HepG2 (cell line): Measurements from ENCODE around the gene SNRNP27. TPM values are rescaled to one million over a fixed set of nuclear protein-coding genes. Genes with fewer than 3 reads are reported as not detected.

ENCODE experiments used
- polyA plus RNA-seq, 8 experiments: library from polyadenylated mRNA; depleted of rRNA in 3 of 8; stranded (reverse) in 7 of 8; unstranded in 1 of 8; fragments of >200 nt; fragmentation: Illumina TruSeq in 4 of 8; extraction: Trizol in 4 of 8; gene quantifications; 2 replicates each; pipeline versions ENCODE4 v1.2.1 to v1.2.3, GENCODE V29; 2011 to 2016; ENCODE audit warnings: low read depth in 4 of 8, missing spikeins in 1 of 8, mixed read lengths in 1 of 8; ENCODE audit not compliant: insufficient read depth in 1 of 8
- small RNA-seq, 3 experiments: library from RNA; depleted of rRNA; stranded (forward); fragments of <200 nt; gene quantifications; one replicate each; pipeline ENCODE3, GENCODE V24; 2012; ENCODE audit warnings: low read depth in 2 of 3, low replicate concordance in 1 of 3; ENCODE audit not compliant: insufficient read length in 3 of 3, insufficient read depth in 2 of 3
- total RNA-seq, 5 experiments: library from RNA; depleted of rRNA; stranded (reverse); fragments of >200 nt; fragmentation: Illumina TruSeq; extraction: Trizol; gene quantifications; 2 replicates each; pipeline ENCODE4 v1.2.3, GENCODE V29; 2016; ENCODE audit warnings: low read depth in 1 of 5

Gene SNRNP27
- total and polyA plus RNA-seq, 2 of the 13 experiments (the other 11 are each of a cell fraction or from before 2014, with no cell fraction given) = 49.8 to 54.6 TPM

Small RNAs within 50 kb of the gene (small RNA-seq; reads per million reads assigned to genes)
- 0 reads per million in 3 experiments for gene RPL23AP92

Other genes with a start within 250 kb of the SNRNP27 start
- gene ANXA4, start 151.8 kb upstream of the SNRNP27 start, total RNA-seq (2016; rRNA removed; fragmentation: Illumina TruSeq; extraction: Trizol) = 155 and 237 TPM in 2 replicates
- 147 and 168 TPM in 2 replicates for gene ANXA4, start 151.8 kb upstream of the SNRNP27 start, polyA plus RNA-seq (2011; rRNA removed)
- gene GMCL1, start 64.3 kb upstream of the SNRNP27 start, total RNA-seq (2016; rRNA removed; fragmentation: Illumina TruSeq; extraction: Trizol) = 18.7 and 24.0 TPM in 2 replicates
- gene GMCL1, start 64.3 kb upstream of the SNRNP27 start, polyA plus RNA-seq (2011; rRNA removed) = 13.3 and 24.0 TPM in 2 replicates
- gene MXD1, start 21.2 kb downstream of the SNRNP27 start, total RNA-seq (2016; rRNA removed; fragmentation: Illumina TruSeq; extraction: Trizol) = 6.4 and 7.7 TPM in 2 replicates
- 12.0 and 14.9 TPM in 2 replicates for gene MXD1, start 21.2 kb downstream of the SNRNP27 start, polyA plus RNA-seq (2011; rRNA removed)
- 0.40 and 0.42 TPM in 2 replicates for gene ASPRV1, start 67.7 kb downstream of the SNRNP27 start, total RNA-seq (2016; rRNA removed; fragmentation: Illumina TruSeq; extraction: Trizol)
- 0.48 and 0.52 TPM in 2 replicates for gene ASPRV1, start 67.7 kb downstream of the SNRNP27 start, polyA plus RNA-seq (2011; rRNA removed)
- 32.0 and 104 TPM in 2 replicates for gene PCBP1, start 193.5 kb downstream of the SNRNP27 start, total RNA-seq (2016; rRNA removed; fragmentation: Illumina TruSeq; extraction: Trizol)
- 137 and 144 TPM in 2 replicates for gene PCBP1, start 193.5 kb downstream of the SNRNP27 start, polyA plus RNA-seq (2011; rRNA removed)